CD4-positive, alpha-beta memory T cell (primary cell): ENCODE measurements around the gene RHOH. TPM values are rescaled to one million over a fixed set of nuclear protein-coding genes. Genes with fewer than 3 reads are reported as not detected.

Experiments
- CTCF ChIA-PET: fragments of 350-600 bp; sonication (Branson Sonifier 250); formaldehyde crosslinking; loops from one replicate; lab custom pipeline; 2021; ENCODE audit warnings: inconsistent platforms; ENCODE audit not compliant: partially characterized antibody; lab: Charles Lee
- POLR2A ChIA-PET: fragments of 350-600 bp; sonication (Branson Sonifier 250); formaldehyde crosslinking; loops from one replicate; lab custom pipeline; 2021; ENCODE audit not compliant: partially characterized antibody; lab: Charles Lee
- DNase-seq, 5 donors: peaks; one replicate each; pipeline versions ENCODE4 v3.0.0 to v3.0.0-alpha.2; 2020 to 2022; ENCODE audit warnings: mixed read lengths in 1 of 5
- H3K27ac ChIP-seq: one replicate; pipeline ENCODE4 v1.7.0; 2013; ENCODE audit warnings: low read depth, low read length
- H3K27me3 ChIP-seq: 2 replicates; pipeline ENCODE4 v1.7.0; 2013; ENCODE audit warnings: mild to moderate bottlenecking, low read length, moderate library complexity; ENCODE audit not compliant: insufficient read depth
- H3K36me3 ChIP-seq: 2 replicates; pipeline ENCODE4 v1.7.0; 2013; ENCODE audit warnings: mild to moderate bottlenecking, low read length, moderate library complexity; ENCODE audit not compliant: insufficient read depth
- H3K4me1 ChIP-seq: 2 replicates; pipeline ENCODE4 v1.7.0; 2013; ENCODE audit warnings: mild to moderate bottlenecking, low read length, moderate library complexity; ENCODE audit not compliant: insufficient read depth
- H3K4me3 ChIP-seq, 2 donors: one replicate each; pipeline ENCODE4 v1.7.0; 2013; ENCODE audit warnings: low read length in 2 of 2, mild to moderate bottlenecking in 1 of 2
- H3K9me3 ChIP-seq, 2 donors: one replicate each; pipeline ENCODE4 v1.7.0; 2013; ENCODE audit warnings: low read length in 2 of 2, control low read depth in 1 of 2; ENCODE audit not compliant: control insufficient read depth in 1 of 2
- H3K27ac Mint-ChIP-seq, 7 donors: one replicate each; pipeline ENCODE4 v1.8.0; 2020 to 2021; ENCODE audit warnings: mixed read lengths in 7 of 7, mild to moderate bottlenecking in 6 of 7, inconsistent platforms in 3 of 7, moderate library complexity in 3 of 7
- H3K27me3 Mint-ChIP-seq, 2 donors: one replicate each; pipeline ENCODE4 v1.8.0; 2020 to 2021; ENCODE audit warnings: mixed read lengths in 2 of 2
- H3K36me3 Mint-ChIP-seq, 2 donors: one replicate each; pipeline ENCODE4 v1.8.0; 2020 to 2021; ENCODE audit warnings: mixed read lengths in 2 of 2, inconsistent platforms in 1 of 2, mild to moderate bottlenecking in 1 of 2
- H3K4me1 Mint-ChIP-seq, 4 donors: one replicate each; pipeline ENCODE4 v1.8.0; 2020 to 2021; ENCODE audit warnings: mixed read lengths in 4 of 4, mild to moderate bottlenecking in 1 of 4
- H3K4me3 Mint-ChIP-seq, 8 donors: one replicate each; pipeline ENCODE4 v1.8.0; 2020 to 2021; ENCODE audit warnings: mixed read lengths in 8 of 8, mild to moderate bottlenecking in 7 of 8, moderate library complexity in 6 of 8, inconsistent platforms in 3 of 8
- H3K9me3 Mint-ChIP-seq, 8 donors: one replicate each; pipeline ENCODE4 v1.8.0; 2020 to 2021; ENCODE audit warnings: mixed read lengths in 8 of 8, mild to moderate bottlenecking in 5 of 8, inconsistent platforms in 3 of 8, moderate library complexity in 1 of 8
- intact Hi-C: fragments of 100-400 bp; cut with micrococcal nuclease; formaldehyde crosslinking; loops from one replicate; pipeline ENCODE4 v1.15.1; 2023
- polyA plus RNA-seq, 2 donors: library from polyadenylated mRNA; unstranded; fragments of 300-500 nt; fragmentation: Illumina TruSeq; gene quantifications; one replicate each; pipeline ENCODE4 v1.2.3, GENCODE V29; 2021
- total RNA-seq, 2 experiments: library from RNA; stranded (reverse); gene quantifications; one replicate each; pipeline ENCODE4 v1.2.3, GENCODE V29; 2021

RHOH gene
- total and polyA plus RNA-seq, 4 experiments from 2014 or later: 198 to 486 (median 233) TPM

DNA sequence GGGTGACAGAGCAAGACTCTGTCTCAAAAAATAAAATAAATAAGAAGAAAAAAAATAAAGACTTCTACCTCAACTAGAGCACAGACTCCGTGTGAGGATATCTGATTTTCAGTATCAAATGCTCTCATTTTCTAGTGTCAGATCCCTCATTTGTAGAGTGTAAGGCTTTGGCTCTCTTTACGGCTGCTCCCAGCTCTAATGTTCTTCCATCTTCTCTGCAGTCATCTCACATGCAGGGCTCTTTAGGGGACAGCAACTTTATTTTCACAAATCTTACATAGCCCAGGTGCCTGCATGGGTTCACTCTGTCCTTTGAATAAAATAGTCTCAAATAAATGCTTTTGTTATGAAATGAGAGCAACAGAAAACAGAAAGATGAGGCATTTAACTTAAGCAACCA lies 19.2 kb upstream of the RHOH start:
- Histone ChIP-seq H3K4me1 (peaks cover 18% of the 10 kb centered on the region), H3K27me3 (no peaks in the 10 kb centered on the region), H3K9me3 (no peaks in the 10 kb centered on the region), H3K36me3 (no peaks in the 10 kb centered on the region), H3K27ac (no peak overlapping the region), H3K4me3 (no peak overlapping the region)
- peaks cover 17 to 24% (median 19%) of the 10 kb centered on the region in 4 donors for H3K4me1 Mint-ChIP-seq
- intact Hi-C loops: no loop called here
- no peaks in the 10 kb centered on the region for H3K9me3 Mint-ChIP-seq
- POLR2A ChIA-PET: no interaction called here
- CTCF ChIA-PET: no interaction called here
- no peaks in the 10 kb centered on the region for H3K27me3 Mint-ChIP-seq
- DNase-seq: no peak
- H3K27ac Mint-ChIP-seq: peak overlapping the region in 4 of 7 donors; percentile 29 to 64 (median 54)
- no peaks in the 10 kb centered on the region for H3K36me3 Mint-ChIP-seq
- no peak overlapping the region for H3K4me3 Mint-ChIP-seq

DNA sequence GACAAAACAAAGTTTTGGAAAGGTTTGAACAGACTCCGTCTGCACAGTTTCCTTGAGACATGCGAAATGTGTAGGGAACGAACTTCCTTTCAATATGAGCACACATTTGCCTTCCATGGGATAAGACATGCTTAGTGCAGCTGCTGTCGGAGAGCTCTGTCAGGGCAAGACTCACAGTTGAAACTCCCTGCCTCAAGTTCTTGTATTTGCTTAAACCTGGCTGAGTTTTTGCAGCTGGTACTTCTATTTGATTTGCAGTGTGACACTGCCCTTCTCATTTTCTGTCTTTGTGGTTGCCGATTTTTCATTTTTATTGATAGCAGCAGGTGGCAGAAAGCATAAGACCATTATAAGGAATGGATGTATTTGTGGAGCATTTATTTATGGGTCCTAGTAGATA lies 18.2 kb upstream of the RHOH start:
- Histone ChIP-seq H3K4me1 (peaks cover 11% of the 10 kb centered on the region), H3K9me3 (no peaks in the 10 kb centered on the region), H3K27ac (no peak overlapping the region), H3K27me3 (no peaks in the 10 kb centered on the region), H3K36me3 (no peaks in the 10 kb centered on the region), H3K4me3 (no peak overlapping the region)
- Mint-ChIP-seq H3K4me3 (no peak overlapping the region), H3K36me3 (no peaks in the 10 kb centered on the region), H3K9me3 (no peaks in the 10 kb centered on the region), H3K27me3 (no peaks in the 10 kb centered on the region), H3K4me1 (peaks cover 8 to 15% (median 11%) of the 10 kb centered on the region in 4 donors), H3K27ac (no peak overlapping the region)
- POLR2A ChIA-PET: interaction anchor here (0.6 kb wide), 1 partner anchor 12 kb away, joined by 3 read pairs; no protein-coding TSS in a partner anchor
- intact Hi-C loops: no loop called here
- CTCF ChIA-PET: interaction anchor here (1.3 to 1.8 kb wide), 3 partner anchors 14 to 146 kb away, joined by 3 to 6 read pairs (median 4); no protein-coding TSS in a partner anchor
- DNase-seq: no peak

DNA sequence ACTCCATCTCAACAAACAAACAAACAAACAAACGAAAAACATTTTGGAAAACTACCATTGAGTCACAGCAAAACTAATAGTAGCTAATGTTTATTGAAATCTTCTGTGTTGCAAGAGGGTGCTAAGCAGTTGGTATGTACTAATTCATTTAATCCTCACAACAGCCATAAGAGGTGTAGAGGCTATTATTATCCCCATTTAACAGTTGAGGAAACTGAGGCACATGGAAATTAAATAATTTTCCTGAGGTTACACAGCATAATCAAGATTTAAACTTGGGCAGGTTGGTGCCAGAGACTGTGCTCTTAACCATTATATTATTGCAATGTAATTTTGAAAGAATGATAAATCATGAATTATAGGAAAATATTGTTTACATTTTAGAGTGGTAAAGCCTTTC lies 17.5 kb upstream of the RHOH start:
- no peak for DNase-seq
- intact Hi-C loops: no loop called here
- H3K27ac ChIP-seq: no peak overlapping the region
- H3K4me3 Mint-ChIP-seq: no peak overlapping the region
- ChIA-PET POLR2A (interaction anchor here (0.6 kb wide), 1 partner anchor 11 kb away, joined by 3 read pairs; no protein-coding TSS in a partner anchor), CTCF (interaction anchor here (1.3 to 1.8 kb wide), 3 partner anchors 13 to 146 kb away, joined by 3 to 6 read pairs (median 4); no protein-coding TSS in a partner anchor)
- peaks cover 11% of the 10 kb centered on the region for H3K4me1 ChIP-seq
- H3K4me3 ChIP-seq: no peak overlapping the region
- H3K27ac Mint-ChIP-seq: no peak overlapping the region
- H3K9me3 ChIP-seq: no peaks in the 10 kb centered on the region
- no peaks in the 10 kb centered on the region for H3K27me3 ChIP-seq
- H3K4me1 Mint-ChIP-seq: peaks cover 11 to 17% (median 14%) of the 10 kb centered on the region in 4 donors
- H3K27me3 Mint-ChIP-seq: no peaks in the 10 kb centered on the region
- no peaks in the 10 kb centered on the region for H3K9me3 Mint-ChIP-seq
- H3K36me3 ChIP-seq: no peaks in the 10 kb centered on the region
- no peaks in the 10 kb centered on the region for H3K36me3 Mint-ChIP-seq

- Histone ChIP-seq H3K9me3 (no peaks in the 10 kb centered on the region), H3K27me3 (no peaks in the 10 kb centered on the region), H3K4me1 (peaks cover 13% of the 10 kb centered on the region), H3K4me3 (no peak overlapping the region), H3K36me3 (no peaks in the 10 kb centered on the region), H3K27ac (no peak overlapping the region)
- Mint-ChIP-seq H3K27me3 (no peaks in the 10 kb centered on the region), H3K9me3 (no peaks in the 10 kb centered on the region), H3K36me3 (no peaks in the 10 kb centered on the region), H3K27ac (no peak overlapping the region), H3K4me3 (no peak overlapping the region), H3K4me1 (peaks cover 11 to 17% (median 15%) of the 10 kb centered on the region in 4 donors)
- POLR2A ChIA-PET: no interaction called here
- CTCF ChIA-PET: no interaction called here
- intact Hi-C loops: no loop called here
- no peak for DNase-seq
Observed at GRCh38 chr4:40180356-40180755, 16.5 kb upstream of the RHOH start.

DNA sequence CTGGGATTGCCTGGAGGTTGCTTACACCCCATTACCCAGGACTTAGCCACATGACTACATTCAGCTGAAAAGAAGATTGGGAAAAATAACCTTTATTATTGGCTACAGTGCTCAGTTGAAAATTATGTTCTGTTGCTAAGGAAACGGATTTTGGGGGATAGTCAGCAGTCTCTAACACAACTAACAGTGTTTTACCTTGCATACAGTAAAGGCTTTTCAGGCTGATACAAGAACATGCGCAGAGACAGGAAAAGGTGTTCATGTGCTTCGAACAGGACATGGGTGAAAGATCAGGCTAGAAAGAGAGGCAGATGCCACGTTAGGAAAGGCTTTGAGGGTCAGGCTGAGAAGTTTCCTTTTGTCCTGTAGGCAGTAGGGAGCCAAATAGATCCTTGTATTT lies 14.8 kb upstream of the RHOH start:
- Histone ChIP-seq H3K9me3 (no peaks in the 10 kb centered on the region), H3K4me3 (no peak overlapping the region), H3K27ac (no peak overlapping the region), H3K27me3 (no peaks in the 10 kb centered on the region), H3K36me3 (no peaks in the 10 kb centered on the region), H3K4me1 (peaks cover 28% of the 10 kb centered on the region)
- intact Hi-C loops: no loop called here
- Mint-ChIP-seq H3K4me1 (peaks cover 18 to 30% (median 20%) of the 10 kb centered on the region in 4 donors), H3K27ac (no peak overlapping the region), H3K36me3 (no peaks in the 10 kb centered on the region), H3K4me3 (no peak overlapping the region), H3K9me3 (no peaks in the 10 kb centered on the region), H3K27me3 (no peaks in the 10 kb centered on the region)
- CTCF ChIA-PET: interaction anchor here (0.9 to 1.6 kb wide), 4 partner anchors 9 to 143 kb away, joined by 3 to 4 read pairs (median 3); no protein-coding TSS in a partner anchor
- POLR2A ChIA-PET: interaction anchor here (2.5 kb wide), 1 partner anchor 13 kb away, joined by 6 read pairs; no protein-coding TSS in a partner anchor
- DNase-seq: no peak

GRCh38 chr4:40182954-40183353 lies 13.9 kb upstream of the RHOH start:
- H3K36me3 Mint-ChIP-seq: no peaks in the 10 kb centered on the region
- H3K4me1 Mint-ChIP-seq: peaks cover 23 to 35% (median 24%) of the 10 kb centered on the region in 4 donors
- no peak overlapping the region for H3K27ac Mint-ChIP-seq
- Histone ChIP-seq H3K36me3 (no peaks in the 10 kb centered on the region), H3K27ac (no peak overlapping the region), H3K4me1 (peaks cover 34% of the 10 kb centered on the region), H3K27me3 (no peaks in the 10 kb centered on the region), H3K4me3 (no peak overlapping the region), H3K9me3 (no peaks in the 10 kb centered on the region)
- H3K9me3 Mint-ChIP-seq: no peaks in the 10 kb centered on the region
- intact Hi-C loops: no loop called here
- POLR2A ChIA-PET: interaction anchor here (1.5 to 2.5 kb wide), 2 partner anchors 9 to 12 kb away, joined by 6 read pairs; no protein-coding TSS in a partner anchor
- no peaks in the 10 kb centered on the region for H3K27me3 Mint-ChIP-seq
- CTCF ChIA-PET: interaction anchor here (0.9 to 2.9 kb wide), 5 partner anchors 94 to 142 kb away, joined by 3 to 12 read pairs (median 4); no protein-coding TSS in a partner anchor
- DNase-seq: no peak
- no peak overlapping the region for H3K4me3 Mint-ChIP-seq

- no peak for DNase-seq
- no peaks in the 10 kb centered on the region for H3K9me3 ChIP-seq
- H3K36me3 ChIP-seq: no peaks in the 10 kb centered on the region
- intact Hi-C loops: no loop called here
- Mint-ChIP-seq H3K27ac (peak overlapping the region in 6 of 7 donors; percentile 38 to 74 (median 56)), H3K9me3 (no peaks in the 10 kb centered on the region), H3K4me3 (peak overlapping the region; percentile 4 to 79 (median 58)), H3K36me3 (no peaks in the 10 kb centered on the region), H3K27me3 (no peaks in the 10 kb centered on the region), H3K4me1 (peaks cover 22 to 29% (median 24%) of the 10 kb centered on the region in 4 donors)
- ChIA-PET POLR2A (interaction anchor here (1.2 to 2.5 kb wide), 4 partner anchors 9 to 17 kb away, joined by 3 to 6 read pairs (median 5); no protein-coding TSS in a partner anchor), CTCF (interaction anchor here (0.9 to 2.9 kb wide), 6 partner anchors 10 to 142 kb away, joined by 3 to 12 read pairs (median 5); no protein-coding TSS in a partner anchor)
- H3K27ac ChIP-seq: no peak overlapping the region
- no peaks in the 10 kb centered on the region for H3K27me3 ChIP-seq
- peak overlapping the region in 1 of 2 donors; percentile 27 for H3K4me3 ChIP-seq
- H3K4me1 ChIP-seq: peaks cover 37% of the 10 kb centered on the region
Observed at GRCh38 chr4:40183615-40184411, 13.0 kb upstream of the RHOH start.
